ENCODE results near the gene FCHSD1. TPM values are rescaled to one million over a fixed set of nuclear protein-coding genes. Genes with fewer than 3 reads are reported as not detected.

Gene FCHSD1
- total RNA-seq, 1 experiment from 2014 or later: 19.3 TPM

DNA sequence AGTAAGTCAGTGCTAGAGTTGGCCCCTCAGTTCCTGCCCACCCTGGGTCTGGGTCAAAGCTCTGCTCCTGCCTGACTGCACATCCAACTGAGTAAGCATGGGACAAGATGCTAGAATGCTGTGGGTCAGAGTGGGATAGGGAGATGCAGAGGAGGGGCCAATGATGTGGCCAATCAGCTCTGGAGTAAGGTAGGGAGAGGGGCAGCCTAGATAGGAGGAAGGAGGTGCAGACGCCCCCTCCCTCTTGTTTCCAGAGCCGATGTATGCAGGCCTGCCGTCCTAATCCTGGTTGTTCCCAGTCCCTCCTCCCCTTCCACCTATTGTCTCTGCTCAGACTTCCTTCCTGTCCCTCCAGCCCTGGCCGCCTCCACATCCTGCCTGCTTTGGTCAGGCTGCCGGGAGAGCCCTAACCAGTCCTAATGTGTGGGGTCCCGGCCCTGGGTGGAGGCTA lies 29.6 kb upstream of the FCHSD1 start:
- Histone ChIP-seq H3K9me2 (replicated peaks; ENCODE audit: insufficient read depth, low read length) (no peaks in the 10 kb centered on the region), H3K9me3 (ENCODE audit: low read length) (no peaks in the 10 kb centered on the region), H3K79me2 (ENCODE audit: low read length) (no peaks in the 10 kb centered on the region), H3K36me3 (ENCODE audit: insufficient read depth, low read length) (no peaks in the 10 kb centered on the region), H4K20me1 (ENCODE audit: insufficient read depth, low read depth, low read length) (no peaks in the 10 kb centered on the region), H3K27ac (ENCODE audit: low read length) (no peak overlapping the region), H3K4me3 (ENCODE audit: low read length) (no peak overlapping the region), H3K27me3 (ENCODE audit: low read length) (no peaks in the 10 kb centered on the region), H3K9ac (ENCODE audit: low read length) (no peak overlapping the region), H2AFZ (ENCODE audit: low read length) (no peak overlapping the region), H3K4me2 (ENCODE audit: low read depth, low read length, poor library complexity, severe bottlenecking) (no peak overlapping the region), H3K4me1 (ENCODE audit: low read length) (no peaks in the 10 kb centered on the region)
- DNase-seq: no peak

DNA sequence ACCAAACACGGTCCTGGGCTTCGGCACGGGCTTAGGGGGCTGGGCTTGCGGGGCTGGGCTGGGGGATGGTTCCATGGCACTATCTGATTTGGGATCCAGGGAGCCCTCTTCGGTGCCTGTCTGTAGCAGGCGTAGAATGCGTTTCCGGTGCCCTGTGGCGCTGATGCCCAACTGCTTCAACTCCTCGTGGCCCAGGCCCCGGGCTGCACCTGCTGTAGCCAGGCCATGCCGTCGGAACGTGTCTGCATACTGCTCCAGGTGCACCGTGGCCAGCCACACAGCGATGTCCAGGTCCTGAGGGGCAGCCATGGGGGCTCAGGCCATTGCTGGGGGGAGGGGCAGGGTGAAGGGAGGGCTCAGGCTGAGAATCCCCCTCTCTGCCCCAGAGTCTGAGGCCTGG lies 29.0 kb upstream of the FCHSD1 start:
- Histone ChIP-seq H3K4me2 (ENCODE audit: low read depth, low read length, poor library complexity, severe bottlenecking) (no peak overlapping the region), H2AFZ (ENCODE audit: low read length) (no peak overlapping the region), H3K36me3 (ENCODE audit: insufficient read depth, low read length) (no peaks in the 10 kb centered on the region), H3K9me2 (replicated peaks; ENCODE audit: insufficient read depth, low read length) (no peaks in the 10 kb centered on the region), H3K27ac (ENCODE audit: low read length) (no peak overlapping the region), H3K9me3 (ENCODE audit: low read length) (no peaks in the 10 kb centered on the region), H3K79me2 (ENCODE audit: low read length) (no peaks in the 10 kb centered on the region), H4K20me1 (ENCODE audit: insufficient read depth, low read depth, low read length) (no peaks in the 10 kb centered on the region), H3K27me3 (ENCODE audit: low read length) (no peaks in the 10 kb centered on the region), H3K4me1 (ENCODE audit: low read length) (no peaks in the 10 kb centered on the region), H3K9ac (ENCODE audit: low read length) (no peak overlapping the region), H3K4me3 (ENCODE audit: low read length) (no peak overlapping the region)
- DNase-seq: no peak

- Histone ChIP-seq H2AFZ (ENCODE audit: low read length) (no peak overlapping the region), H3K36me3 (ENCODE audit: insufficient read depth, low read length) (no peaks in the 10 kb centered on the region), H3K9me3 (ENCODE audit: low read length) (no peaks in the 10 kb centered on the region), H3K27ac (ENCODE audit: low read length) (no peak overlapping the region), H4K20me1 (ENCODE audit: insufficient read depth, low read depth, low read length) (no peaks in the 10 kb centered on the region), H3K9me2 (replicated peaks; ENCODE audit: insufficient read depth, low read length) (no peaks in the 10 kb centered on the region), H3K79me2 (ENCODE audit: low read length) (no peaks in the 10 kb centered on the region), H3K27me3 (ENCODE audit: low read length) (no peaks in the 10 kb centered on the region), H3K4me1 (ENCODE audit: low read length) (no peaks in the 10 kb centered on the region), H3K9ac (ENCODE audit: low read length) (no peak overlapping the region), H3K4me2 (ENCODE audit: low read depth, low read length, poor library complexity, severe bottlenecking) (no peak overlapping the region), H3K4me3 (ENCODE audit: low read length) (no peak overlapping the region)
- DNase-seq: peak; percentile 67
These were observed 26.2 kb upstream of the FCHSD1 start for GRCh38 chr5:141677415-141677814.

DNA sequence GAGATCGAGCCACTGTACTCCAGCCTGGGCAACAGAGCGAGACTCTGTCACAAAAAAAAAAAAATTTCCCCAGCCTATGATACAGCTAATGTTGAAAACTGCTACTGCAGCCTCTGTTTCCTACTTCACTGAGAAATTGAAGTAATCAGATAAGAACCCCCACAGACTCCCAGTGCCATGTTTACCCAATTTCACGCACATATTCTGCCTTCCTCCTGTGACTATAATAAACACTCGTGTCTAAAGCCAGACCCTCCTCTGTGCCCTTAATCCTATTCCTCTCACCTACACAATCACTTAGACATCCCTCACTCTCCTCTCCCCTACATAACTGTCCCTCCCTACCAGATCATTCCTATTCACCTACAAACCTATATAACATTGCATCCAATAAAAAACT lies 24.5 kb upstream of the FCHSD1 start:
- H3K9me3 ChIP-seq (ENCODE audit: low read length): no peaks in the 10 kb centered on the region
- H2AFZ ChIP-seq (ENCODE audit: low read length): no peak overlapping the region
- H3K9ac ChIP-seq (ENCODE audit: low read length): no peak overlapping the region
- no peaks in the 10 kb centered on the region for H3K4me1 ChIP-seq (ENCODE audit: low read length)
- DNase-seq: no peak
- no peak overlapping the region for H3K4me2 ChIP-seq (ENCODE audit: low read depth, low read length, poor library complexity, severe bottlenecking)
- no peaks in the 10 kb centered on the region for H3K9me2 ChIP-seq (replicated peaks; ENCODE audit: insufficient read depth, low read length)
- no peaks in the 10 kb centered on the region for H3K79me2 ChIP-seq (ENCODE audit: low read length)
- H3K4me3 ChIP-seq (ENCODE audit: low read length): no peak overlapping the region
- H3K36me3 ChIP-seq (ENCODE audit: insufficient read depth, low read length): no peaks in the 10 kb centered on the region
- H3K27ac ChIP-seq (ENCODE audit: low read length): no peak overlapping the region
- H4K20me1 ChIP-seq (ENCODE audit: insufficient read depth, low read depth, low read length): no peaks in the 10 kb centered on the region
- no peaks in the 10 kb centered on the region for H3K27me3 ChIP-seq (ENCODE audit: low read length)

DNA sequence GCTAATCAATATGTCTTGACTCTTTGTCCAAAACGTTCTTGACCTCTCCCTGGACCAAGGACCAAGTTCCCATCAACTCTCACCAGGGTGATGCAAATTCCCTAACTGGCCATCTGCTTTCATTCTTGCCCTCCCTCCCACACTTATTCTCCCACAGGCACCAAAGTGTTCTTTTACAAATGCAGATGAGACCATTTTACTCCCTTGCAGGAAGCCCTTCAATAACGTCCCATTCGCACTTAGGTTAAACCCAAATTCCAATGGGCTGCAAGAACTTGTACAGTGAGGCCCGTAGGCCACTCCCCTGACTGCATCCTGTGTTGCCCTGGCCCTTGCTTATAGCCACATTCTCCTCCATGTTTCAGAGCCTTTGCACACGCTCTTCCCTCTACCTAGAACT lies 23.5 kb upstream of the FCHSD1 start:
- Histone ChIP-seq H3K9me3 (ENCODE audit: low read length) (no peaks in the 10 kb centered on the region), H4K20me1 (ENCODE audit: insufficient read depth, low read depth, low read length) (no peaks in the 10 kb centered on the region), H3K9me2 (replicated peaks; ENCODE audit: insufficient read depth, low read length) (no peaks in the 10 kb centered on the region), H3K27me3 (ENCODE audit: low read length) (no peaks in the 10 kb centered on the region), H3K9ac (ENCODE audit: low read length) (no peak overlapping the region), H2AFZ (ENCODE audit: low read length) (no peak overlapping the region), H3K79me2 (ENCODE audit: low read length) (no peaks in the 10 kb centered on the region), H3K4me1 (ENCODE audit: low read length) (no peaks in the 10 kb centered on the region), H3K36me3 (ENCODE audit: insufficient read depth, low read length) (no peaks in the 10 kb centered on the region), H3K4me3 (ENCODE audit: low read length) (no peak overlapping the region), H3K27ac (ENCODE audit: low read length) (no peak overlapping the region), H3K4me2 (ENCODE audit: low read depth, low read length, poor library complexity, severe bottlenecking) (no peak overlapping the region)
- no peak for DNase-seq

- Histone ChIP-seq H3K9me2 (replicated peaks; ENCODE audit: insufficient read depth, low read length) (no peaks in the 10 kb centered on the region), H3K27me3 (ENCODE audit: low read length) (no peaks in the 10 kb centered on the region), H3K9ac (ENCODE audit: low read length) (no peak overlapping the region), H3K79me2 (ENCODE audit: low read length) (no peaks in the 10 kb centered on the region), H3K4me1 (ENCODE audit: low read length) (no peaks in the 10 kb centered on the region), H3K4me2 (ENCODE audit: low read depth, low read length, poor library complexity, severe bottlenecking) (no peak overlapping the region), H3K9me3 (ENCODE audit: low read length) (no peaks in the 10 kb centered on the region), H4K20me1 (ENCODE audit: insufficient read depth, low read depth, low read length) (no peaks in the 10 kb centered on the region), H3K36me3 (ENCODE audit: insufficient read depth, low read length) (no peaks in the 10 kb centered on the region), H2AFZ (ENCODE audit: low read length) (no peak overlapping the region), H3K4me3 (ENCODE audit: low read length) (no peak overlapping the region), H3K27ac (ENCODE audit: low read length) (no peak overlapping the region)
- DNase-seq: no peak
These were observed 21.9 kb upstream of the FCHSD1 start for GRCh38 chr5:141672841-141673813.

GRCh38 chr5:141672071-141672840 lies 21.0 kb upstream of the FCHSD1 start:
- Histone ChIP-seq H2AFZ (ENCODE audit: low read length) (no peak overlapping the region), H3K9me2 (replicated peaks; ENCODE audit: insufficient read depth, low read length) (no peaks in the 10 kb centered on the region), H3K79me2 (ENCODE audit: low read length) (no peaks in the 10 kb centered on the region), H3K9ac (ENCODE audit: low read length) (no peak overlapping the region), H3K4me2 (ENCODE audit: low read depth, low read length, poor library complexity, severe bottlenecking) (no peak overlapping the region), H3K27me3 (ENCODE audit: low read length) (no peaks in the 10 kb centered on the region), H3K36me3 (ENCODE audit: insufficient read depth, low read length) (no peaks in the 10 kb centered on the region), H4K20me1 (ENCODE audit: insufficient read depth, low read depth, low read length) (no peaks in the 10 kb centered on the region), H3K9me3 (ENCODE audit: low read length) (no peaks in the 10 kb centered on the region), H3K27ac (ENCODE audit: low read length) (no peak overlapping the region), H3K4me1 (ENCODE audit: low read length) (no peaks in the 10 kb centered on the region), H3K4me3 (ENCODE audit: low read length) (no peak overlapping the region)
- DNase-seq: no peak

- Histone ChIP-seq H4K20me1 (ENCODE audit: insufficient read depth, low read depth, low read length) (no peaks in the 10 kb centered on the region), H3K9ac (ENCODE audit: low read length) (no peak overlapping the region), H2AFZ (ENCODE audit: low read length) (no peak overlapping the region), H3K79me2 (ENCODE audit: low read length) (no peaks in the 10 kb centered on the region), H3K9me3 (ENCODE audit: low read length) (no peaks in the 10 kb centered on the region), H3K27ac (ENCODE audit: low read length) (no peak overlapping the region), H3K9me2 (replicated peaks; ENCODE audit: insufficient read depth, low read length) (no peaks in the 10 kb centered on the region), H3K27me3 (ENCODE audit: low read length) (no peaks in the 10 kb centered on the region), H3K36me3 (ENCODE audit: insufficient read depth, low read length) (no peaks in the 10 kb centered on the region), H3K4me2 (ENCODE audit: low read depth, low read length, poor library complexity, severe bottlenecking) (no peak overlapping the region), H3K4me1 (ENCODE audit: low read length) (peaks cover 4% of the 10 kb centered on the region), H3K4me3 (ENCODE audit: low read length) (no peak overlapping the region)
- DNase-seq: no peak
These were observed 18.3 kb upstream of the FCHSD1 start for GRCh38 chr5:141669520-141669919.
